NCI-H187 (cell line): ENCODE data around the gene PLEKHG2.
"Not testable (repeated sequence)": the region's sequence is repeated elsewhere in the genome, so short reads cannot be mapped to it uniquely, and the experiment has no call there.

Experiments
- DNase-seq, 2 experiments: peaks; one replicate each; lab custom pipeline; 2025; lab: John Stamatoyannopoulos, UW

Gene PLEKHG2, protein sequence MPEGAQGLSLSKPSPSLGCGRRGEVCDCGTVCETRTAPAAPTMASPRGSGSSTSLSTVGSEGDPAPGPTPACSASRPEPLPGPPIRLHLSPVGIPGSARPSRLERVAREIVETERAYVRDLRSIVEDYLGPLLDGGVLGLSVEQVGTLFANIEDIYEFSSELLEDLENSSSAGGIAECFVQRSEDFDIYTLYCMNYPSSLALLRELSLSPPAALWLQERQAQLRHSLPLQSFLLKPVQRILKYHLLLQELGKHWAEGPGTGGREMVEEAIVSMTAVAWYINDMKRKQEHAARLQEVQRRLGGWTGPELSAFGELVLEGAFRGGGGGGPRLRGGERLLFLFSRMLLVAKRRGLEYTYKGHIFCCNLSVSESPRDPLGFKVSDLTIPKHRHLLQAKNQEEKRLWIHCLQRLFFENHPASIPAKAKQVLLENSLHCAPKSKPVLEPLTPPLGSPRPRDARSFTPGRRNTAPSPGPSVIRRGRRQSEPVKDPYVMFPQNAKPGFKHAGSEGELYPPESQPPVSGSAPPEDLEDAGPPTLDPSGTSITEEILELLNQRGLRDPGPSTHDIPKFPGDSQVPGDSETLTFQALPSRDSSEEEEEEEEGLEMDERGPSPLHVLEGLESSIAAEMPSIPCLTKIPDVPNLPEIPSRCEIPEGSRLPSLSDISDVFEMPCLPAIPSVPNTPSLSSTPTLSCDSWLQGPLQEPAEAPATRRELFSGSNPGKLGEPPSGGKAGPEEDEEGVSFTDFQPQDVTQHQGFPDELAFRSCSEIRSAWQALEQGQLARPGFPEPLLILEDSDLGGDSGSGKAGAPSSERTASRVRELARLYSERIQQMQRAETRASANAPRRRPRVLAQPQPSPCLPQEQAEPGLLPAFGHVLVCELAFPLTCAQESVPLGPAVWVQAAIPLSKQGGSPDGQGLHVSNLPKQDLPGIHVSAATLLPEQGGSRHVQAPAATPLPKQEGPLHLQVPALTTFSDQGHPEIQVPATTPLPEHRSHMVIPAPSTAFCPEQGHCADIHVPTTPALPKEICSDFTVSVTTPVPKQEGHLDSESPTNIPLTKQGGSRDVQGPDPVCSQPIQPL (N-terminal part only)

DNA sequence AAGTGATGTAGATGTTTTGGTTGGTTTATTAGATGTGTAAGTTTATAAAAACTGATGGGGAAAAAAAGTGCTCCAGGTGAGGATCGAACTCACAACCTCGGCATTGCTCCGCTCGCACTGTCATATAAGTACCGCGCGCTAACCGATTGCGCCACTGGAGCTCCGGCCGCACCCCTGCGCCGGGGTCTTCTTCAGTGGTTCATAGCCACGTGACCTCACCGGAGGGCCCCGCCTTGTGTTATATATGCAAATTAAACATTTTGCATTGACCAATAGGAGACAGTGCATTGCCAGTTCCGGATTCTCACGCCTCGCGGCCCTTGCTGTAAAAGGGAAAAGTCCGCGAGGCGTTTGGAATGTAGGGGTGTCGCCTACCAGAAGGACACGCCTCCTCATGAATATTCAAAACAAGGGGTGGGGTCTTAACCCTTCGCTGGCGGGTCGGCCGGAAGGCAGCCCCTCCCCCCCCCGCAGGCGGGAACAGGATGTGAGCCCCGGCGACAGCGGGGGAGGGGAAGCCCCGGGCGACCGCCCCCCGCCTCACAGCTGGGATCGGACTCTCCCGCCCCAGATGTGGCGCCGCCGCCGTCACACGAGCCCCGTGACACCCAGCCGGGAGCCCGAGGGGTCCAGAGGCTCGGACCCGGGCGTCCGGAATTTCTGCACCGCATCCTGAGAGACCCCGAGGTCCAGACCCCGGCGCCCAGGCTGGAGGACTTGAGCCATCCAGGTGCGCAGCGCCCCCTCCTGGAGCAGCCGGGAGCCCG is at the start of gene PLEKHG2:
Gene PLEKHG2 (plus strand): TSS at position 570 of the 767 bp plus-strand sequence. CDS start 1,418 bp downstream, outside the sequence.
- peak; percentile 97 to 99 for DNase-seq

DNA sequence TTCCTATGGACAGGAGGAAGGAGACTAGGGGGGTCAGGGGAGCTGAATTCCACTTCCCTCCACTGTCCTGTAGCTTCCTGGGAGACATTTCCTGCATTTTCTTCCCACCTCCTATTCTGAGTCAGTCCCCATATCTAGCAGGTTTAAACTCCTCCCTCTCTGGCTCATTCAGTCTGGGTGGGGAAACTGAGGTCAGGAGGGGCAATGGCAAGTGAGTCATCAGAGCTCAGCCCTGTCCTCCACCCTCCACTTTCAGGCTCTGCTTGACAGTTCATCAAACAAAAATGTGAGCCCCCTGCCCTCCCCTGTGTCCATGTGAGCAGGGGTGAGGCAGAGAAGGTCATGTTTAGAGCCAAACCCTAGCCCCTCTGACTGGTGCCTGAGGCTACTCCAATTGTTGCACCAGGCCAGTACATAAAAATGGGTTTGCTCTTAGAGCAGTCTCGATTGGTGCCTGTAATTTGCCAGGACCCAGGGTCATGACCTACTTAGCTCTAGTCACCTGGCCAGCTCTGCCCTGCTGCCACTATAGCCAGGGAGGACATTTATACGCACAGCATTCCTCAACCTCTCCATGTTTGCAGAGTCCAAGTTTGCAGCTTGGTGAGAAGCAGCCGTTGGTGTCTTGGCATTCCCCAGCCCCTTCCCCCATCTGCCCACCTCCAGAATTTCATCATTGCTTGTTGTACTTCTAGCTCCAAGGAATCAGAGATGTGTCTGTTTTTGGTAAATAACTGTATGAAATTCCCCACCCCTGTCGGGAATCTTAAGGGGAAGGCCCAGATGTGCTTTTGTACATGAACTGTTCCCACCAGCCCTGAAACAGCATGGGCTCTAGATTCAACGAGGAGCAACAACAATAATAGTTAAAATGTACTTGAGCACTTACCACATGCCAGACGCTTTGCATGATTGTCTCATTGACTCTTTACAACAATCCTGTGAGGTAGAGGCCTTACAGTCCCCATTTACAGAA is 49.5 kb upstream of the PLEKHG2 start:
- no peak for DNase-seq

DNA sequence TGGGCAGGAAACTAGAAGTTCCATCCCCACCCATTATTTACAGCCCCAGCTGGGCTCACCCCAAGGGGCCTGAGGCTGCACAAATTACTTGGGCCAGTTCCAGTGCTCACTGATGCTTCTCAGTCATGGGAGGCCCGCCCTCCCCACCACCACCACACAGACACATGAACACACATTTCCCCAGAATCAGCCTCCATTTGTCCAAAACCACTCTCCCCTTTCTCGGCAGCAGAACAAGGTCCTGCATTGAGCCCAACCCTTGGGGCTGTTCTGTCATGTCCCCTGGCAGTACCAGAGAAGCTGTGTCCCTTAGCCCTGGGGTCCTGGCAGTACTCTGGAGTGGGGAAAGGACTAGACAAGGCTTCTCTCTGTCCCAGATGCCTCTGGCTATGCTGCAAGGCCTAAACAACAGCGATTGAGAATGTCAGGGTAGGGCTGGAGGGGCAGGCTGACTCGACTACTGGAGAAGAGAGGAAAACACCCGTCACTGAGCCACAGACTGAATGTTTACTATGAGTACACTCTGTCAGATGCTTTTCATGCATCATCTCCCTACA is 48.5 kb upstream of the PLEKHG2 start:
- no peak for DNase-seq

DNA sequence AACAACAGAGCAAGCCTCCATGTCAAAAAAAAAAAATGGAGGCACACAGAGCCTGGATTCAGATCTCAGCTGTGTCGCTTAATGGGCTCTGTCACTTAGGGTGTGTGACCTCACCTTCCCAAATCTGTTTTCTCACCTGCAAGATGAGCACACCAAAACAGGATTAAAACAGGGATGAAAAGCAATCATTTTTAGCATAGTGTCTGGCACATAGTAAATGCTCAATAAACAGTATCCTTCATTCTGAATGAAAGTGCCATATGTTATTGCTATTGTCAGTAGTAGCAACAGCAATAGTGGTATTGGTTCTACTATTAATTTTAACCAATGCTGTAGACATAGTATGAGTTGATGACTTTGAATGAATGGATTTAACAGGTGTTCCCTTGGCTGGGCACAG is 46.9 kb upstream of the PLEKHG2 start:
- DNase-seq: no peak

DNA sequence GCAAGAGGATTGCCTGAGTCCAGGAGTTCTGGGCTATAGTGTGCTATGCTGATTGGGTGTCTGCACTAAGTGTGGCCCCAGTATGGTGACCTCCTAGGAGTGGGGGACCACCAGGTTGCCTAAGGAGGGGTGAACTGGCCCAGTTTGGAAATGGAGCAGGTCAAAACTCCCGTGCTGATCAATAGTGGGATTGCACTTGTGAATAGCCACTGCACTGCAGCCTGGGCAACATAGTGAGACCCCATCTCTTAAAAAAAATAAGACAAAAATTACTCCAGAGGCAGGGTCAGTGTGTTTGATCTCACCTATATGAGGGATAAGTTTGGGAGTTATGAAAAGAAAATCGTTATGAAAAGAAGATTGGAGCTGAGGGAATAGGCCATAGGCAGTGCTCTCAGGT is 43.3 kb upstream of the PLEKHG2 start:
- no peak for DNase-seq

DNA sequence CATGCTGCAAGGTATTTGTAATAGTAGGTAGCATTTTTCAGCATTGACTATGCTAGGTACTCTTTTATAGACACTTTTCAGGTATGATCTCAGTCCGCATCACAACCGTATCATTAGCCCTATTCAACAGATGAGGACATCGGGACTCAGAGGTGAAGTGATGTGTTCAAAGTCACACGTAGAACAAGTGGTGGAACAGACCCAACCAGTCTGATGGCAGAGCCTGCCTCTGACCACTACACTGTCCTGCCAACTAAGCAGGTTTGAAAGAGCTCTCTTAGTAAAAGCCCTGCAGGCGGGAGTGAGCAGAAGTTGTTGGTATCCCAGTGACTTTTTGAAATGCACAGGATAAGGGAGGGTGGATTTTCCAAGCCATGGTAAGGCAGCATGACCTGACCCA is 41.7 kb upstream of the PLEKHG2 start:
- no peak for DNase-seq

DNA sequence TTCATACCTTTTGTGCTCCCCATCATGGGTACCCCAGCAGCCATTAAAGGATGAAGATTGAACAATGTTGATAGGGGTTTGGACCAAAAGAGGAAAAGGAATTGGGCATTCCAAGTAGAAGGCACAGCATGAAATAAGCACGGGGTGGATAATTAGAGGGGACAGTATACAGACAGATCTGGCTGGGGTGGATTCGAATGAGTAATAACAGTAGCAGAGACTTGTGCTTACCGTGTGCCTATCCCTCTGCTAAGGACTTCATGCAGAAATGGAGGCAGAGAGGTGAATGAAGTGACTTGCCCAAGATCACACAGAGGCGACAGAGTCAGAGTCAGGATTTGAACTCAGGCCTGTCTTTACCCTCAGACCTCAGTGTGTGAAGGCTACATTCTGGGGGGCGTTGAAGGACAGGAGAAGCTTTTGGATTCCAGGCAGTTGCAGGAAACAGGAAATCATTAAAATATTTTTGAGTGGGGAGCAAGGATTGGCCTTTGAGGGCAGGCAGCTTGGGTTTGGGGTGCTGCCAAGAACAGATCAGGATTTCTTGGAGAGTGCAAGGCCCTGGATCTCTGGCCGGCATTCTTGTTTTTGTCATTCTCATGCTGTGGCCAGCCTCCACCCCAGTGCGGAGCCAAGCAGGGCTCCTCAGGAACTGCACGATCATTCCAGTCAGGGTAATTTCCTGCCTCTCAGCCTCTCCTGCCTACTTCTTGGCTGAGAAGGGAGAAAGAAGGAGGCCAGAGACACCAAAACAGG is 40.2 kb upstream of the PLEKHG2 start:
- no peak for DNase-seq

DNA sequence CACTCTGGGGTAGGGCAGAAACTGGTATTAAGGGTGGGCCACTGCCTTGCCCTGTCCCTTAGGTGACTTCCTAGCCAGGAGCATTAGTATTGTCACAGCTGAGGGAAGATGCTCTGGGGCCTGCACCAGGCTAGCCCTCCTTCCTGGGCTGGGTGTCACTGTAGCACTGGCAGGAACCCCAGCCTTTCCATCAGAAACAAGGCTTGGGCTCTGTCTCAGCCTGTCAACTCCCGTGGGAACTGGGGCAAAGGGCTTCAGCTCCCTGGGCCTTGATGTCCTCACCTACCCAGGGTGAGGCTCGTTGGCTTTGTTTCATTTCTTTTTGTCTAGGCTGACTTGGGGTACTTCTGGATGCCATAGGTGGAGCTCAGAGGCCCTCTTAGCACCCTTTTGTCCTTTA is 39.5 kb upstream of the PLEKHG2 start:
- no peak for DNase-seq

DNA sequence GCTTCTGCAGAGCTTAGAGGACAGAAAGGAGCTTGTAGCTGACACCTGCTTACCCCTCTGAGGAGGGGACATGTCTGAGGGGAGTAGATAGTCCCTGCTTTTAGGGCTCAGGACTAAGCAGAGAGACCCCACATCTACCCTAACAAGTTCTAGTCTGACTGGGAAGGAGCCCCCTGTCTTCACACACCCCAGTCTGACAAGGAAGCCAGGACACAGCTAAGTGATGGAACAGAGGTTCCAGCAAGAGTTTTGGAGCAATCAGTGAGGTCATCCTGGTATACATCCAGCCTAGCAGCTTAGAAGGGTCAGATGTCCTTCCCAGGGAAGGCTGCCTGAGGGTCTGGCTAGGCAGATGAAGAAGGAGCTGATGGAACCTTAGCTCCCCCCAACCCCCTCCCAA is 36.5 kb upstream of the PLEKHG2 start:
- DNase-seq: no peak

DNA sequence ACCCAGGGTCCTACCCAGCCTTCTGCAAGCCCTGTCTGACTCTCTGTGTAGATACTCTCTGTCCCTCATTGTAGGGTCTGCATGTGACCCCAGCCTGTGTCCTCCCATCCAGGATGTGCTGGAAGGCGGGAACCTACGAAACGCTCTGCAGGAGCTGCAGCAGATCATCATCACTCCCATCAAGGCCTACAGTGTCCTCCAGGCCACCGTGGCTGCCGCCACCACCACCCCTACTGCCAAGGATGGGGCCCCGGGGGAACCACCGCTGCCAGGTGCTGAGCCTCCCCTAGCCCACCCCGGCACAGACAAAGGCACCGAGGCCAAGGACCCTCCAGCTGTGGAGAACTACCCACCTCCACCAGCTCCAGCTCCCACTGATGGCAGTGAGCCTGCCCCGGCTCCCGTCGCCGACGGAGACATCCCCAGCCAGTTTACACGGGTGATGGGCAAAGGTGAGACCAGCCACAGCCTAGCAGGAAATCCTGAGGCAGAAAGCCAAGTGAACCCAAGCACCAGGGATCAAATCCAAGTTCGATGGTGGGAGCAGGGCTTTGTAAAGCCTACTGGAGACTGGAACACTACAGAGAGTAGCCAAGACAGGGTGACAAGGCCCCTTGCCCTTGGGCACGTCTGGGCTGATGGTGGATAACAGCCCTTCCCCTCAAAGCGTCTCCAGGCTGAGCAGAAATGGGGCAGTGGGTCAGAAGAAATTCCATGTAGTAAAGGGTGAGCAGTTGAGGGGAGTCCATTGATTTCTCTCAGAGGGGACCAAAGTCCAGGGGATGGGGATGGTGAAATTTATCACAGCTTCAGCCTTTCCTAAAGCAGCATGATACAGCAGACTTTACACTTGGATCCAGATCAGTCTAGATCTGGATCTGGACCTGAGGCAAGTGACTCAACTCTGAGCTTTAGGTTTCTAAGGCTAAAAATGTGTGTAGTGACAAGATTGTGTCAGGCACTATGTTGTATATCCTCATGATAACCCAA is 34.8 kb upstream of the PLEKHG2 start:
- DNase-seq: no peak

DNA sequence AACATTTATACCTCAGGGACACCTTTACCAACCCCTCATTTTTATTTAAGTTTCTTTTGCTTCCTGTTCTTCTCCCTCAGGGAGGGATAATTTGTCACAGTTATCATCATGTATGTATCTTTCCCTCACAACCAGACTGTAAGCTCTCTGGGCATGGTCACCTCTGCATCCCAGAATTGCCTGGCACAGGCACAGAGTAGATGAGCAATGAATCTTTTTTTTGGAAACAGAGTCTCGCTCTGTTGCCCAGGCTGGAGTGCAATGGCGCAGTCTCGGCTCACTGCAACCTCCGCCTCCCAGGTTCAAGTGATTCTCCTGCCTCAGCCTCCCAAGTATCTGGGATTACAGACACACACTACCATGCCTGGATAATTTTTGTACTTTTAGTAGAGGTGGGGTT is 33.1 kb upstream of the PLEKHG2 start:
- not testable (repeated sequence) for DNase-seq

DNA sequence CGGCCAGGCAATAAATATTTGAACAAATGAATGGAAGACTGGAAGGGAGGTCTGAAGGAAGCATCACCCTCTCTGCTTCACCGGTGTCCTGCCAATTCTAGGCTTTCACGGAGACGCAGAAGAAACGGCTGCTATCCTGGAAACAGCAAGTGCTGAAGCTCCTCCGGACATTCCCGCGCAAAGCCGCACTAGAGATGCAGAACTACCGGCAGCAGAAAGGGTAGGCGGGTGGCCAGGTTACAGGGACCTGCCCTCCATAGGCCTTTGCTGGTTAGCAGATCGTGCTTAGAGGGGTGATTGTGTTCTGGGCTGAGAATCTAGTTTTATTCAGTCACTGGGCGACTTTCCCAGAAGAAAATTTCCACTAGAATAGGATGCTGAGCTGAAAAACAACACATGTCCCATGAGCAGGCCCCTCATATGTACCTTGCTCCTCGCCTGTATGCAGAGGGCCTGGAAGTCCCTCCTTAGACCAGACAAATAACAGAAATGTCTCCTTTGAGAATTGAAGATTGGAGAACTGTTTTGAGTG is 32.5 kb upstream of the PLEKHG2 start:
- DNase-seq: no peak

DNA sequence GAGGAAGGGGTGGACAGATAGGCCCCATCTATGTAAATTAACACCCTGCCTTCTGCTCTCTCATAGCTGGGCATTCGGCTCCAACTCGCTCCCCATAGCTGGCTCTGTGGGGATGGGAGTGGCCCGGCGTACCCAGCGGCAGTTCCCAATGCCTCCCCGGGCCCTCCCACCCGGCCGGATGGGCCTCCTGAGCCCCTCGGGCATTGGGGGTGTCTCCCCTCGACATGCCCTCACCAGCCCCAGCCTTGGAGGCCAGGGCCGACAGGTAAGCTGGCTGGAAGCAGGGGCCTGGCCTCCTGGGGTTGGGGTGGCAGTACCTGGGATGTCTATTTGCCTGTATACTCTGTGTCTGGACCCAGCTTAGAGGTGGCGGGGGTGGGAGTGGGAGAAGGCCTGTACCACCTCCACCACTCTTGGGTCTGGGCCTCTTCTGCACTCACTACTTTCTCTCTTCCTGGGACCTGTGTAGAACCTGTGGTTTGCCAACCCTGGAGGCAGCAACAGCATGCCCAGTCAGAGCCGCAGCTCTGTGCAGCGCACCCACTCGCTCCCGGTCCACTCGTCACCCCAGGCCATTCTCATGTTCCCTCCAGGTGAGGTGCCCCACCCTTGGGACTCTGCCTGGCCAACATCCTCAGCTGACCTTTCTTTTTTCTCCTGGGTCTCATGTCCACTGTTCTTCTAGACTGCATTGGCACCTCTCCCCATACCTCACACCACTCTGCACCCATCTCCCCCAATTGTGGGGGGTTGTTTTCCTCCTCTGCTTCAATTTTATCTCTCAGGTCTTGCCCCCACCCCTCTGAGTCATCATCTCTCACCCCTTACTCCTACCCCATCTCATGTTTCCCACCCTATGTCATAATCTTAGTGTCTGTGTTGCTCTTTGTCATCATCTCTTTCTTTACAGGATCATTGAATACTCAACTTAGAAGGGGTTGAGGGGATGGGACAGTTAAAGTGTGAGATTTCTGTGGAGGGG is 31.7 kb upstream of the PLEKHG2 start:
- no peak for DNase-seq

DNA sequence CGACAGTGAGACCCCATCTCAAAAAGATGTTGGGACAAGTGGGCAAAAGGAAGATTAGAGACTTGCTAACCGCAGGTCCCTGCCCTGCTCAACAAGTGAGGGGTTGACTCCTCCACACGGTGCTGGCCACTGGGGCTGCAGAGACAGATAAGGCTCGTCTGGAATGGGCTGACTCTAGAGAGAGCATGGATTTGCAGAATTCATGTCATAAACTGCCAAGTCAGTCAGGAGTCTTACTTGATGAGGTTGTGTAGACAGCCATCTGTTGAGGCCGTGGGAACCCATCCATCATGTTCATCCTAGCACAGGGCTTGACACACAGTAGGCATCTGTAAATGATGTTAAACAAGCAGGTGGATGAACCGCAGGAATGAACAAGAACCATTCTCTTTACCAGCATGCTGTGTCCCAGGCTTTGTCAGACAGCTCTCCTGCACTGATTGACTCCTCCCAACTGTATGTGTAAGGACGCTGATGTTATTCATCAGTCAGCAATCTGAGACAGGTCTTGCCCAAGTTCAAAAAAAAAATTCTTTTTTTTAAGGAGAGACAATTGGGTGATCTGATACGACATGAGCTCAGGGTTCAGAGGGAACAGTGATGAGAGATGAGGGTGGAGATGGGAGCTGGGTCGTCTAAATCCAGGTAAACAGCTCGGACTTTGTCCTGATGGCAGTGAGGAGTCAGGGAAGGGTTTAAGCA is 30.4 kb upstream of the PLEKHG2 start:
- no peak for DNase-seq

DNA sequence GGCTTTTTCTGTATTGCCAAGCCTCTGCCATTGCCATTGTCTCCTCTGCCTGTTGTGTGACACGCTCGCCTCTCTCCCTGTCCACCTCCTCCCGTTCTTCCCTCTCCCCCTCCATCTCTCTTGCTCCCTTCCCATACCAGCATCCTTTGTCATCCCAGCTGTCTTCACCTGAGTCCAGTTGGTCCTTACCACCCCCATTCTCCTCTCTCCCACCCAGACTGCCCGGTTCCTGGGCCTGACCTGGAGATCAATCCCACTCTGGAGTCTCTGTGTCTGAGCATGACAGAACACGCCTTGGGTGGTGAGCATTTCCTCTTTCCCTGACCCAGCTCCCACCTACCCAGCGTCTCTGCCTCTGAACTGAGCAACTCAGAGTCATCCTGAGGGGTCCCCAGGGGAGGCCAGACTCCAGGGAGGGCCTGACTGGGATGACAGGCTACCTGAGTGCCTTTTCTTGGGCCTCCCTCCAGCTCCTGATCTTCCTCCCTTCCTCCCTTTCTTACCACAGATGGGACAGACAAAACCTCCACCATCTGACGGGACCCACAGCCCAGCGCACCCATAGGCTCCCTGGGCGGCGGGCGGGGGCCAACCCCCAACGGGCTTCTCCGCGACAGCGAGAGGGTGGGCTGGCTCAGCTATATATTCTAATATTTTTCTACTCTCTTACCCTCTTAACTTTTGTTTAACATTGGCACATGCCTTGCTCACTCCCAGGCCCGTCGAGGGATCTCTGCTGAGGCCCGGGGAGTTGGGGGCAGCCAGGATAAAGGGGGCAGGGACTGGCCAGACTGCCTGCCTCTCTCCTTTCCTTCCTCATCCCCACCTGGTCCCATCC is 29.3 kb upstream of the PLEKHG2 start:
- no peak for DNase-seq
